GM12875 (cell line): ENCODE results near the gene GPR89A.
"Not testable (repeated sequence)": the region's sequence is repeated elsewhere in the genome, so short reads cannot be mapped to it uniquely, and the experiment has no call there.

Experiments
- H3K4me3 ChIP-seq: one replicate; pipeline ENCODE4 v1.5.1; 2011; ENCODE audit warnings: low read depth, low read length, control low read depth
- CTCF ChIP-seq: IDR thresholded peaks from 2 replicates; pipeline ENCODE4 v1.5.1; 2011; ENCODE audit warnings: low read depth, mild to moderate bottlenecking, control low read depth, inconsistent platforms, low read length, moderate library complexity, borderline replicate concordance; ENCODE audit not compliant: insufficient read depth

The GPR89A gene

GRCh38 chr1:145717833-145718232 lies 110.0 kb downstream of the GPR89A start:
- TF ChIP-seq CTCF: no peak
- H3K4me3 ChIP-seq: no peak overlapping the region

- H3K4me3 ChIP-seq: not testable (repeated sequence)
Observed at GRCh38 chr1:145718465-145718864, 110.7 kb downstream of the GPR89A start.

GRCh38 chr1:145719230-145720079 lies 111.7 kb downstream of the GPR89A start, which contains the start of gene CD160:
TSS of gene CD160 (plus strand) at chr1:145719499. CDS start at chr1:145728328, 8,829 bp downstream.
- no peak for TF ChIP-seq CTCF
- H3K4me3 ChIP-seq: no peak within 1 kb of the TSS
